Lung (tissue), 16 donors: ENCODE measurements around the gene FAM13B. TPM values are rescaled to one million over a fixed set of nuclear protein-coding genes. Genes with fewer than 3 reads are reported as not detected.

Experiments
- ATAC-seq: fragments of 200-7000 bp; cut with Tn5 transposase; one replicate; pipeline ENCODE4 v1.9.1; 2020; ENCODE audit warnings: moderate number of reproducible peaks; ENCODE audit not compliant: insufficient read depth, low FRiP score
- DNase-seq, 3 donors: peaks; one replicate each; pipeline ENCODE4 v3.0.0-alpha.2; 2013 to 2017
- H3K27ac ChIP-seq, 2 donors: one replicate each; pipeline ENCODE4 v1.5.1; 2013; ENCODE audit warnings: mild to moderate bottlenecking in 2 of 2, moderate library complexity in 2 of 2, control low read depth in 1 of 2, inconsistent platforms in 1 of 2, low read depth in 1 of 2, low read length in 1 of 2
- H3K27me3 ChIP-seq, 3 donors: one replicate each; pipeline ENCODE4 v1.5.1; 2013; ENCODE audit warnings: low read length in 2 of 3; ENCODE audit not compliant: control insufficient read depth in 3 of 3, insufficient read depth in 3 of 3
- H3K36me3 ChIP-seq, 4 donors: one replicate each; pipeline ENCODE4 v1.5.1; 2013; ENCODE audit warnings: low read length in 4 of 4, mild to moderate bottlenecking in 1 of 4, moderate library complexity in 1 of 4; ENCODE audit not compliant: control insufficient read depth in 4 of 4, insufficient read depth in 4 of 4
- H3K4me1 ChIP-seq, 5 donors: one replicate each; pipeline ENCODE4 v1.5.1; 2013; ENCODE audit warnings: low read length in 5 of 5, mild to moderate bottlenecking in 2 of 5, moderate library complexity in 1 of 5; ENCODE audit not compliant: control insufficient read depth in 5 of 5, insufficient read depth in 5 of 5
- H3K4me3 ChIP-seq: one replicate; pipeline ENCODE4 v1.5.1; 2013; ENCODE audit warnings: mild to moderate bottlenecking, control low read depth, moderate library complexity
- H3K9ac ChIP-seq, 2 donors: one replicate each; pipeline ENCODE4 v1.5.1; 2013; ENCODE audit warnings: low read length in 2 of 2, control low read depth in 1 of 2; ENCODE audit not compliant: insufficient read depth in 1 of 2
- H3K9me3 ChIP-seq, 4 donors: one replicate each; pipeline ENCODE4 v1.5.1; 2013; ENCODE audit warnings: low read length in 3 of 4, mild to moderate bottlenecking in 1 of 4, moderate library complexity in 1 of 4; ENCODE audit not compliant: control insufficient read depth in 4 of 4, insufficient read depth in 3 of 4
- WGBS, 2 donors: extraction: QIAGEN DNeasy Blood & Tissue Kit; methylation state at CpG; one replicate each; pipeline ENCODE4 v1.1.7; 2013; 5-methylcytosine and 5-hydroxymethylcytosine counted together
- long read RNA-seq, 5 donors: transcript quantifications; one replicate each; lab custom pipeline, GENCODE V29; 2026
- polyA plus RNA-seq, 2 donors: library from polyadenylated mRNA; stranded (reverse); fragments of 200-250 nt; gene quantifications; one replicate each; pipeline ENCODE4 v1.2.1, GENCODE V29; 2013
- total RNA-seq, 2 donors: library from RNA; depleted of rRNA in 1 of 2; stranded (reverse); fragments of >200 nt in 1 of 2; gene quantifications; one replicate each; pipeline ENCODE4 v1.2.1, GENCODE V29; 2014 to 2021
- TF ChIP-seq, protein P1 (sequence below): IDR thresholded peaks from 2 replicates; pipeline ENCODE4 v1.5.1; 2012; ENCODE audit warnings: mild to moderate bottlenecking; ENCODE audit errors: control extremely low read depth, extremely low read depth
- donor health status: control.
- donor health status: control.
- donor health status: Bipolar disorder and iron deficiency.
- donor health status: healthy.
- donor health status: DM: yes; HTN: yes; CAD: no.

The FAM13B gene
- 10 to 100 TPM; 38.0 to 63.6 TPM for total RNA-seq
- 1 to 10 TPM; 7.6 to 8.8 TPM for polyA plus RNA-seq
- long read RNA-seq, donor 1, partial matches to known transcripts = 0 of 2 reads
- long read RNA-seq, donor 1, other reads (novel, unspliced or antisense) = 0 of 2 reads
- long read RNA-seq, donor 2 = 0 reads
- long read RNA-seq, donor 3 = 0 reads
- long read RNA-seq, donor 4 = 0 reads
- long read RNA-seq, donor 5, full-length matches to known transcripts = 1 of 1 reads
- long read RNA-seq, donor 5, partial matches to known transcripts = 0 of 1 reads
- long read RNA-seq, donor 5, other reads (novel, unspliced or antisense) = 0 of 1 reads

- WGBS, 2 donors = 0% methylated on average over 58 to 81 of the region's 81 CpGs
- Histone ChIP-seq H3K4me1 (peaks cover 3 to 25% (median 11%) of the 10 kb centered on the region in 5 donors), H3K9me3 (no peaks in the 10 kb centered on the region), H3K27me3 (no peaks in the 10 kb centered on the region), H3K9ac (peak within 1 kb of the TSS; percentile 95 to 96), H3K27ac (peak within 1 kb of the TSS; percentile 99 to 100), H3K4me3 (peak within 1 kb of the TSS; percentile 93), H3K36me3 (peaks cover 0 to 5% (median 0%) of the 10 kb centered on the region in 4 donors)
- TF ChIP-seq, protein P1, sequence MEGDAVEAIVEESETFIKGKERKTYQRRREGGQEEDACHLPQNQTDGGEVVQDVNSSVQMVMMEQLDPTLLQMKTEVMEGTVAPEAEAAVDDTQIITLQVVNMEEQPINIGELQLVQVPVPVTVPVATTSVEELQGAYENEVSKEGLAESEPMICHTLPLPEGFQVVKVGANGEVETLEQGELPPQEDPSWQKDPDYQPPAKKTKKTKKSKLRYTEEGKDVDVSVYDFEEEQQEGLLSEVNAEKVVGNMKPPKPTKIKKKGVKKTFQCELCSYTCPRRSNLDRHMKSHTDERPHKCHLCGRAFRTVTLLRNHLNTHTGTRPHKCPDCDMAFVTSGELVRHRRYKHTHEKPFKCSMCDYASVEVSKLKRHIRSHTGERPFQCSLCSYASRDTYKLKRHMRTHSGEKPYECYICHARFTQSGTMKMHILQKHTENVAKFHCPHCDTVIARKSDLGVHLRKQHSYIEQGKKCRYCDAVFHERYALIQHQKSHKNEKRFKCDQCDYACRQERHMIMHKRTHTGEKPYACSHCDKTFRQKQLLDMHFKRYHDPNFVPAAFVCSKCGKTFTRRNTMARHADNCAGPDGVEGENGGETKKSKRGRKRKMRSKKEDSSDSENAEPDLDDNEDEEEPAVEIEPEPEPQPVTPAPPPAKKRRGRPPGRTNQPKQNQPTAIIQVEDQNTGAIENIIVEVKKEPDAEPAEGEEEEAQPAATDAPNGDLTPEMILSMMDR = no peak
- DNase-seq (peak; percentile 83 to 93 (median 85)), ATAC-seq (peak; percentile 92)
Measured at GRCh38 chr5:138032572-138033385, at the start of gene FAM13B. FAM13B (minus strand) TSS chr5:138033079; CDS start chr5:138019111, 13,968 bp downstream.

DNA sequence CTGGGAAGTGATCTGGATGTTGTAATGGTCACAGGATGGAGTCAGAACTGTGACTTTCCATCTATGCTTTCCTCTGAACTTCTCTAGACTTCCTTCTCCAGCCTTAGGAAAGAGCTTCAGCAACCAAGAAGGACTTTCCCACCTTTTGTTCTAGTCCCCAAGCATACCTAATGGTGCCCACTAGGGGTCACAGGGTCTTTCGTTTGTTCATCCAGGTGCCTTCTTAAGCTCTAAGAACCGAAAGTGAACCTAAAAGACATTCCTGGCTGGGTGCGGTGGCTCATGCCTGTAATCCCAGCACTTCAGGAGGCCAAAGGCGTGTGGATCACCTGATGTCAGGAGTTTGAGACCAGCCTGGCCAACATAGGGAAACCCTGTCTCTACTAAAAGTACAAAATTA, 49.2 kb upstream of the FAM13B start:
- H3K27me3 ChIP-seq = no peaks in the 10 kb centered on the region

GRCh38 chr5:138078006-138078643, 45.2 kb upstream of the FAM13B start:
- no peaks in the 10 kb centered on the region for H3K36me3 ChIP-seq

More for the DNA sequence above, 49.2 kb upstream of the FAM13B start:
- Histone ChIP-seq H3K9ac (no peak overlapping the region), H3K4me1 (no peaks in the 10 kb centered on the region), H3K9me3 (no peaks in the 10 kb centered on the region), H3K36me3 (no peaks in the 10 kb centered on the region), H3K27ac (no peak overlapping the region), H3K4me3 (no peak overlapping the region)
- whole genome bisulfite sequencing, 2 donors = 86 to 89% methylated on average over 4 of the region's 4 CpGs
- no peak for DNase-seq
- ATAC-seq = no peak
- TF ChIP-seq, protein P1 = no peak

More at GRCh38 chr5:138078006-138078643, 45.2 kb upstream of the FAM13B start:
- Histone ChIP-seq H3K4me1 (no peaks in the 10 kb centered on the region), H3K9me3 (no peaks in the 10 kb centered on the region), H3K27ac (no peak overlapping the region), H3K9ac (no peak overlapping the region), H3K27me3 (no peaks in the 10 kb centered on the region), H3K4me3 (no peak overlapping the region)
- ATAC-seq (no peak), DNase-seq (no peak)
- 58 to 65% methylated on average over 1 of the region's 1 CpG for WGBS, 2 donors
- TF ChIP-seq, protein P1 = no peak
